Measurements from ENCODE around the gene PIP4K2A.

- no peak for TF ChIP-seq CTCF (conservative IDR thresholded peaks at IDR 0.05)
- no peak for TF ChIP-seq EZH2 (IDR thresholded peaks at IDR 0.05; ENCODE audit: low read depth)
Observed at GRCh38 chr10:22662733-22663330, 51.5 kb downstream of the PIP4K2A start.
